Body of pancreas (tissue), 4 donors: ENCODE data around the gene TULP1. TPM values are rescaled to one million over a fixed set of nuclear protein-coding genes. Genes with fewer than 3 reads are reported as not detected.
A peak's percentile ranks its signal among the peaks of the same experiment; 100 is the strongest.

Experiments
- ATAC-seq: fragments of 150-250 bp; one replicate; pipeline ENCODE4 v1.9.1; 2016
- DNase-seq, 4 donors: peaks; one replicate each; pipeline ENCODE4 v3.0.0-alpha.2; 2019
- H3K27ac ChIP-seq, 4 donors: fragments of 200-600 bp; sonication (generic); 1 replicate in 3 of 4; 2 replicates in 1 of 4; pipeline versions ENCODE4 v1.5.1 to v1.6.1; 2016 to 2019; ENCODE audit warnings: mild to moderate bottlenecking in 1 of 4, mixed read lengths in 1 of 4, moderate library complexity in 1 of 4
- H3K27me3 ChIP-seq, 2 donors: fragments of 200-600 bp; sonication (generic); one replicate each; pipeline ENCODE4 v1.6.0; 2016; ENCODE audit warnings: mild to moderate bottlenecking in 1 of 2
- H3K36me3 ChIP-seq, 2 donors: fragments of 200-600 bp; sonication (generic); replicated peaks in 1 of 2; 2 replicates each; pipeline ENCODE4 v1.5.1; 2016; ENCODE audit warnings: low read depth in 2 of 2; ENCODE audit not compliant: insufficient read depth in 1 of 2
- H3K4me1 ChIP-seq: fragments of 200-600 bp; sonication (generic); one replicate; pipeline ENCODE4 v1.6.0; 2016
- H3K4me3 ChIP-seq, 2 donors: fragments of 200-600 bp; sonication (generic); 1 replicate in 1 of 2; 2 replicates in 1 of 2; pipeline ENCODE4 v1.5.1; 2016 to 2019
- H3K9me3 ChIP-seq, 3 donors: fragments of 200-600 bp; sonication (generic); 1 replicate in 2 of 3; 2 replicates in 1 of 3; pipeline ENCODE4 v1.5.1; 2016
- POLR2A ChIP-seq, 3 donors: fragments of 450-650 bp; IDR thresholded peaks; one replicate each; pipeline ENCODE4 v1.6.1; 2016; ENCODE audit warnings: antibody characterized with exemption in 3 of 3, mild to moderate bottlenecking in 2 of 3
- WGBS, 2 donors: methylation state at CpG; one replicate each; pipeline ENCODE4 v1.1.5; 2017; 5-methylcytosine and 5-hydroxymethylcytosine counted together
- intact Hi-C: fragments of 100-400 bp; cut with DNase I; formaldehyde crosslinking; loops from one replicate; pipeline ENCODE4 v1.15.1; 2023
- total RNA-seq, 2 donors: library from RNA; depleted of rRNA; stranded (reverse); fragments of >200 nt; gene quantifications; one replicate each; pipeline ENCODE4 v1.1.0, GENCODE V29; 2016
- TF ChIP-seq, protein P1 (sequence below), 7 experiments: fragments of 450-650 bp in 4 of 7; fragments of 200-600 bp in 3 of 7; sonication (generic) in 3 of 7; IDR thresholded peaks; one replicate each; pipeline ENCODE4 v1.5.1; 2016 to 2019; ENCODE audit warnings: antibody characterized with exemption in 7 of 7

TULP1 gene
- total RNA-seq, 2 donors from 2014 or later, result not detected

DNA sequence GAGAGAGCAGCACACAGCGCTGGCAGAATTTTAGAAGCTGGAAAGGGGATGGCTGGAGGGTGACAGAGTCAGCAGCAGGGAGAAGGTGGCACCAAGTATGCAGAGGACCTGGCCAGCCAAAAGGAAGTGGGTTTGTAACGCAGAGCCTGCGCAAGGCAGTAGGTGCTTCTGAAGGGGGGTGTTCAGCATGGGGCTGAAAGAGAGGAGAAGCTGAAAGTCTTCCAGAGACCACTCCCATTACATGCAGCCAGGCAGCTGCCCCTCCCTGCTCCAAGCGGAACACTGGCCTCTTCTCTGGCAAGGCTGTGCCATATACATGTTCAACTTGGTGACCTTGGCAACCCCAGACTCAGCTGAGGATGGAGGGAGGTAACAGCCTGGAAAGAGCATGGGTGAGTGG is 42.1 kb upstream of the TULP1 start:
- H3K27ac ChIP-seq, result no peak overlapping the region
- no peak for TF ChIP-seq POLR2A (IDR thresholded peaks at IDR 0.05)
- H3K36me3 ChIP-seq, result no peaks in the 10 kb centered on the region
- H3K9me3 ChIP-seq, result no peaks in the 10 kb centered on the region
- H3K27me3 ChIP-seq, result no peaks in the 10 kb centered on the region
- no peaks in the 10 kb centered on the region for H3K4me1 ChIP-seq
- intact Hi-C loops, result no loop called here
- DNase-seq (no peak), ATAC-seq (no peak)
- H3K4me3 ChIP-seq, result no peak overlapping the region
- 84 to 92% methylated on average over 3 to 4 of the region's 4 CpGs for WGBS, 2 donors

- intact Hi-C loops, result no loop called here
- WGBS, 2 donors, result 68 to 73% methylated on average over 6 of the region's 6 CpGs
- Histone ChIP-seq H3K27ac (no peak overlapping the region), H3K27me3 (no peaks in the 10 kb centered on the region), H3K4me1 (no peaks in the 10 kb centered on the region), H3K4me3 (no peak overlapping the region), H3K9me3 (no peaks in the 10 kb centered on the region), H3K36me3 (no peaks in the 10 kb centered on the region)
- ATAC-seq, result no peak
- no peak for DNase-seq
- TF ChIP-seq, protein P1, sequence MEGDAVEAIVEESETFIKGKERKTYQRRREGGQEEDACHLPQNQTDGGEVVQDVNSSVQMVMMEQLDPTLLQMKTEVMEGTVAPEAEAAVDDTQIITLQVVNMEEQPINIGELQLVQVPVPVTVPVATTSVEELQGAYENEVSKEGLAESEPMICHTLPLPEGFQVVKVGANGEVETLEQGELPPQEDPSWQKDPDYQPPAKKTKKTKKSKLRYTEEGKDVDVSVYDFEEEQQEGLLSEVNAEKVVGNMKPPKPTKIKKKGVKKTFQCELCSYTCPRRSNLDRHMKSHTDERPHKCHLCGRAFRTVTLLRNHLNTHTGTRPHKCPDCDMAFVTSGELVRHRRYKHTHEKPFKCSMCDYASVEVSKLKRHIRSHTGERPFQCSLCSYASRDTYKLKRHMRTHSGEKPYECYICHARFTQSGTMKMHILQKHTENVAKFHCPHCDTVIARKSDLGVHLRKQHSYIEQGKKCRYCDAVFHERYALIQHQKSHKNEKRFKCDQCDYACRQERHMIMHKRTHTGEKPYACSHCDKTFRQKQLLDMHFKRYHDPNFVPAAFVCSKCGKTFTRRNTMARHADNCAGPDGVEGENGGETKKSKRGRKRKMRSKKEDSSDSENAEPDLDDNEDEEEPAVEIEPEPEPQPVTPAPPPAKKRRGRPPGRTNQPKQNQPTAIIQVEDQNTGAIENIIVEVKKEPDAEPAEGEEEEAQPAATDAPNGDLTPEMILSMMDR (IDR thresholded peaks at IDR 0.05), result no peak
- TF ChIP-seq POLR2A (IDR thresholded peaks at IDR 0.05), result no peak
Observed at GRCh38 chr6:35553315-35553714, 40.6 kb upstream of the TULP1 start.

DNA sequence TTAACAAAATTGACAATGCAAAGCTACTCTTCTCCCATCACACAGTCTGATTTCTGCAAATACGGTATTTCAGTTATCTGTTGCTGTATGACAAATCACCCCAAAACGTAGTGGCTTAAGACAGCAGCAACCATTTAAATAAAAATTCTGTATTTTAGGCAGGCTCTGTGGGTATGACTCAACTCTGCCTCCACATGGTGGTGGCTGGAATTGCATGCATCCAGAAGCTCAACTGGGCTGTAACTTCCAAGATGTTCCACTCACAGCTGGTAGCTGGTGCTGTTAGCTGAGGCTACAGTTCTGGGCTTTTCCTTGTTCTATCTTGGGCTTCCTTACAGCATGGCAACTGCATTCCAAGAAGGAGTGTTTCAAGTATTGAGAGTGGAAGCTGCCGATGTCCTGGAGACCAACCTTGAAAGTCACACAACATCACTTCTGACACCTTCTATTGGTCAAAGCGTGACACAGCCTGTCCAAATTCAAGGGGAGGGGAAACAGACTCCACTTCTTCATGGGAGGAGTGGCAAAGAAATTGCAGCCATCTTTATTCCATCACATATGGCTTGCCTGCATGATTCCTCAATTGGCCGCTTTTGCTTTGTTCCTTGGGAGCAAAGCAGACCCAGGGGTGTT is 39.7 kb upstream of the TULP1 start:
- intact Hi-C loops, result no loop called here
- ATAC-seq, result peak; percentile 56
- no peak overlapping the region for H3K27ac ChIP-seq
- TF ChIP-seq, protein P1 (IDR thresholded peaks at IDR 0.05), result peak; percentile 52 to 75 (median 66)
- no peak for TF ChIP-seq POLR2A (IDR thresholded peaks at IDR 0.05)
- H3K27me3 ChIP-seq, result no peaks in the 10 kb centered on the region
- no peaks in the 10 kb centered on the region for H3K36me3 ChIP-seq
- H3K4me3 ChIP-seq, result no peak overlapping the region
- H3K9me3 ChIP-seq, result no peaks in the 10 kb centered on the region
- DNase-seq, result peak; percentile 39 to 68 (median 52)
- H3K4me1 ChIP-seq, result no peaks in the 10 kb centered on the region
- 49 to 63% methylated on average over 5 of the region's 5 CpGs for WGBS, 2 donors

- TF ChIP-seq POLR2A (IDR thresholded peaks at IDR 0.05), result no peak
- TF ChIP-seq, protein P1 (IDR thresholded peaks at IDR 0.05), result no peak
- Histone ChIP-seq H3K27me3 (no peaks in the 10 kb centered on the region), H3K27ac (no peak overlapping the region), H3K4me1 (no peaks in the 10 kb centered on the region), H3K36me3 (no peaks in the 10 kb centered on the region), H3K4me3 (no peak overlapping the region), H3K9me3 (no peaks in the 10 kb centered on the region)
- intact Hi-C loops, result no loop called here
- DNase-seq, result no peak
- no peak for ATAC-seq
- WGBS, 2 donors, result 47 to 64% methylated on average over 1 of the region's 1 CpG
Observed at GRCh38 chr6:35550437-35550836, 37.7 kb upstream of the TULP1 start.

DNA sequence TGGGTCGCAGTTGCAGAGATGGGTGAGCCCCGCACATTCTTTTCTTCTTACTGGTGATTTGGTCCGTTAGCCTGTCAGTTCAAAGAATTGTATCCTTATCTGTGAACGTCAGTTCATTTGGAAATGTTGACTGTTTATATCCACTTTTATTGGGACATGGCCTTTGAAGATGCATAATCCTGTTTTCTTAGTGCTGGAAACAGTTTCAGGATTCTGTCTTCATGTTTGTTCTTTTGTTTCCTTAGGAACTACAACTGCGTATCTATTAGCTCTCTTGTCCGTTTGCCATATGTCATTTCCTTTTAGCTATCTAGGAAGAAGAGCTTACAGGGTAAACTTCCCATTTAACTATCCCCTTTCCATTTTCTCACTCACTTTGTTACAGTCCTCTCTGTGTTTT is 35.0 kb upstream of the TULP1 start:
- no peaks in the 10 kb centered on the region for H3K4me1 ChIP-seq
- intact Hi-C loops, result no loop called here
- H3K36me3 ChIP-seq, result no peaks in the 10 kb centered on the region
- WGBS, 2 donors, result 42 to 53% methylated on average over 6 of the region's 6 CpGs
- no peak for DNase-seq
- no peak overlapping the region for H3K4me3 ChIP-seq
- no peaks in the 10 kb centered on the region for H3K27me3 ChIP-seq
- TF ChIP-seq, protein P1 (IDR thresholded peaks at IDR 0.05), result no peak
- no peak for TF ChIP-seq POLR2A (IDR thresholded peaks at IDR 0.05)
- H3K9me3 ChIP-seq, result no peaks in the 10 kb centered on the region
- no peak for ATAC-seq
- H3K27ac ChIP-seq, result no peak overlapping the region
